ENCODE data around the gene PPP2R5B.

Gene PPP2R5B

GRCh38 chr11:64923944-64924909 is at the start of gene PPP2R5B:
PPP2R5B (plus strand) TSS chr11:64924689; CDS start chr11:64925735, 1,046 bp downstream.
- peak; percentile 92 for FAIRE-seq

GRCh38 chr11:64875369-64876228 is 48.9 kb upstream of the PPP2R5B start:
- no peak for FAIRE-seq

GRCh38 chr11:64876229-64876750 is 48.2 kb upstream of the PPP2R5B start:
- no peak for FAIRE-seq

- no peak for FAIRE-seq
Observed at GRCh38 chr11:64876835-64877341, 47.6 kb upstream of the PPP2R5B start.

- no peak for FAIRE-seq
Observed at GRCh38 chr11:64877390-64878222, 46.9 kb upstream of the PPP2R5B start.

GRCh38 chr11:64878223-64878493 is 46.3 kb upstream of the PPP2R5B start:
- no peak for FAIRE-seq

- no peak for FAIRE-seq
Observed at GRCh38 chr11:64878494-64879243, 45.8 kb upstream of the PPP2R5B start, which contains the start of gene EHD1. EHD1 (minus strand) TSS chr11:64878621; CDS start chr11:64878464, 157 bp downstream.

- no peak for FAIRE-seq
Observed at GRCh38 chr11:64879244-64879900, 45.1 kb upstream of the PPP2R5B start.

- FAIRE-seq = no peak
Observed at GRCh38 chr11:64880240-64881001, 44.1 kb upstream of the PPP2R5B start.

- FAIRE-seq = no peak
Observed at GRCh38 chr11:64881476-64881875, 43.0 kb upstream of the PPP2R5B start.

- FAIRE-seq = no peak
Observed at GRCh38 chr11:64882243-64882642, 42.2 kb upstream of the PPP2R5B start.

GRCh38 chr11:64883575-64883974 is 40.9 kb upstream of the PPP2R5B start:
- no peak for FAIRE-seq

GRCh38 chr11:64884019-64884418 is 40.5 kb upstream of the PPP2R5B start:
- FAIRE-seq = no peak

GRCh38 chr11:64885367-64886286 is 38.9 kb upstream of the PPP2R5B start:
- no peak for FAIRE-seq

- FAIRE-seq = no peak
Observed at GRCh38 chr11:64887234-64887756, 37.2 kb upstream of the PPP2R5B start.

- no peak for FAIRE-seq
Observed at GRCh38 chr11:64887757-64888405, 36.6 kb upstream of the PPP2R5B start.

GRCh38 chr11:64888406-64888728 is 36.1 kb upstream of the PPP2R5B start:
- FAIRE-seq = no peak
